Endothelial cell of umbilical vein (primary cell): ENCODE measurements around the gene TSKU. TPM values are rescaled to one million over a fixed set of nuclear protein-coding genes. Genes with fewer than 3 reads are reported as not detected.

Experiments
- BruUV-seq: library from RNA; stranded (reverse); fragments of 400-500 nt; replicated peaks from 2 replicates; lab custom pipeline; 2021; lab: Mats Ljungman, UMichigan
- CTCF ChIA-PET: fragments of 300-600, 350-600 bp; sonication (Branson Sonifier 250); formaldehyde crosslinking; loops from one replicate; lab custom pipeline; 2021; ENCODE audit warnings: antibody characterized with exemption, inconsistent platforms; lab: Charles Lee
- POLR2A ChIA-PET: fragments of 300-600, 350-600 bp; sonication (Branson Sonifier 250); formaldehyde crosslinking; loops from one replicate; lab custom pipeline; 2021; ENCODE audit warnings: antibody characterized with exemption, inconsistent platforms; lab: Charles Lee
- DNase-seq: peaks from one replicate; pipeline ENCODE4 v3.0.0-alpha.2; 2011; ENCODE audit warnings: low read depth, low spot score
- FAIRE-seq: peaks from 2 replicates; lab custom pipeline; 2011; peaks lifted over from hg19 to GRCh38; lab: Jason Lieb, UNC
- H2AFZ ChIP-seq: 2 replicates; pipeline ENCODE4 v1.6.0; 2012; ENCODE audit warnings: low read depth, low read length, control low read depth, inconsistent platforms
- H3K27ac ChIP-seq: 2 replicates; pipeline ENCODE4 v1.5.1; 2011; ENCODE audit warnings: low read depth, mild to moderate bottlenecking, control low read depth, low read length, moderate library complexity; ENCODE audit not compliant: insufficient read depth
- H3K27me3 ChIP-seq, 2 experiments: 2 replicates each; pipeline versions ENCODE4 v1.6.0 to v1.6.1; 2011; ENCODE audit warnings: low read length in 2 of 2, mixed read lengths in 1 of 2; ENCODE audit not compliant: control insufficient read depth in 2 of 2, insufficient read depth in 2 of 2
- H3K36me3 ChIP-seq, 2 experiments: 2 replicates in 1 of 2; 3 replicates in 1 of 2; pipeline ENCODE4 v1.5.1; 2011; ENCODE audit warnings: low read length in 2 of 2, mild to moderate bottlenecking in 1 of 2, moderate library complexity in 1 of 2; ENCODE audit not compliant: control insufficient read depth in 2 of 2, insufficient read depth in 2 of 2; ENCODE audit errors: extremely low read depth in 1 of 2
- H3K4me1 ChIP-seq: 3 replicates; pipeline ENCODE4 v1.5.1; 2011; ENCODE audit warnings: mild to moderate bottlenecking, low read length; ENCODE audit not compliant: control insufficient read depth, insufficient read depth; ENCODE audit errors: extremely low read depth
- H3K4me2 ChIP-seq: 2 replicates; pipeline ENCODE4 v1.6.1; 2011; ENCODE audit warnings: low read length, control low read depth, mixed read lengths; ENCODE audit not compliant: insufficient read depth
- H3K4me3 ChIP-seq, 3 experiments: fragments of 200-600 bp in 1 of 3; sonication (generic), shearing (Covaris generic) in 1 of 3; replicated peaks in 1 of 3; 2 replicates each; pipeline ENCODE4 v1.5.1; 2011 to 2016; ENCODE audit warnings: control low read depth in 3 of 3, low read length in 3 of 3, mild to moderate bottlenecking in 2 of 3, inconsistent platforms in 1 of 3, low read depth in 1 of 3, moderate library complexity in 1 of 3; ENCODE audit not compliant: insufficient read depth in 1 of 3
- H3K79me2 ChIP-seq: 2 replicates; pipeline ENCODE4 v1.6.0; 2012; ENCODE audit warnings: low read length, inconsistent platforms; ENCODE audit not compliant: control insufficient read depth, insufficient read depth
- H3K9ac ChIP-seq: replicated peaks from 2 replicates; pipeline ENCODE3; 2011; ENCODE audit warnings: low read length, control low read depth; ENCODE audit not compliant: insufficient read depth; ENCODE audit errors: extremely low read depth
- H3K9me1 ChIP-seq: replicated peaks from 3 replicates; pipeline ENCODE4 v1.6.0; 2011; ENCODE audit warnings: mild to moderate bottlenecking, low read length; ENCODE audit not compliant: control insufficient read depth, insufficient read depth; ENCODE audit errors: extremely low read depth
- H3K9me3 ChIP-seq: replicated peaks from 2 replicates; pipeline ENCODE4 v1.5.1; 2012; ENCODE audit warnings: low read length, inconsistent platforms; ENCODE audit not compliant: control insufficient read depth, insufficient read depth
- H4K20me1 ChIP-seq: replicated peaks from 2 replicates; pipeline ENCODE3; 2011; ENCODE audit warnings: mild to moderate bottlenecking, low read length; ENCODE audit not compliant: control insufficient read depth, insufficient read depth; ENCODE audit errors: extremely low read depth
- CTCF ChIP-seq, 2 donors: IDR thresholded peaks; 1 replicate in 1 of 2; 2 replicates in 1 of 2; pipeline ENCODE4 v1.5.1; 2011; ENCODE audit warnings: low read length in 2 of 2, mild to moderate bottlenecking in 2 of 2, moderate library complexity in 2 of 2, control low read depth in 1 of 2, inconsistent platforms in 1 of 2, low read depth in 1 of 2; ENCODE audit not compliant: insufficient read depth in 1 of 2; ENCODE audit errors: extremely low read depth in 1 of 2
- EZH2 ChIP-seq: IDR thresholded peaks from 2 replicates; pipeline ENCODE4 v1.6.1; 2012; ENCODE audit warnings: borderline replicate concordance, low read depth, mild to moderate bottlenecking, moderate library complexity, low read length, inconsistent platforms; ENCODE audit not compliant: severe bottlenecking
- FOS ChIP-seq: IDR thresholded peaks from 2 replicates; pipeline ENCODE4 v1.6.1; 2011; ENCODE audit warnings: mild to moderate bottlenecking, low read length, moderate library complexity, borderline replicate concordance; ENCODE audit not compliant: insufficient read depth
- GATA2 ChIP-seq: IDR thresholded peaks from 2 replicates; pipeline ENCODE4 v1.7.0; 2011; ENCODE audit warnings: low read depth, mild to moderate bottlenecking, moderate library complexity, mixed read lengths, low read length; ENCODE audit not compliant: insufficient read length, insufficient read depth
- JUN ChIP-seq: IDR thresholded peaks from 2 replicates; pipeline ENCODE4 v1.6.1; 2011; ENCODE audit warnings: borderline replicate concordance, low read depth; ENCODE audit not compliant: insufficient read length, insufficient read depth
- MAX ChIP-seq: IDR thresholded peaks from 2 replicates; pipeline ENCODE4 v1.6.1; 2011; ENCODE audit not compliant: insufficient read depth, insufficient read length
- MYC ChIP-seq: IDR thresholded peaks from one replicate; pipeline ENCODE4 v1.6.1; 2011; ENCODE audit warnings: mild to moderate bottlenecking, low read depth, low read length
- POLR2A ChIP-seq: IDR thresholded peaks from 2 replicates; pipeline ENCODE4 v1.6.1; 2012; ENCODE audit warnings: low read depth, mild to moderate bottlenecking, control low read depth, low read length
- POLR2AphosphoS5 ChIP-seq: IDR thresholded peaks from 2 replicates; pipeline ENCODE4 v1.6.1; 2012; ENCODE audit warnings: low read depth, mild to moderate bottlenecking, control low read depth, low read length, moderate library complexity; ENCODE audit not compliant: insufficient read depth
- dilution Hi-C: fragments of 300-500 bp; cut with MboI; formaldehyde crosslinking; loops from one replicate; pipeline ENCODE4 v1.15.0; 2019; ENCODE audit warnings: low sequenced_read_pairs; ENCODE audit not compliant: extremely low pct_ligation_motif_present
- intact Hi-C: fragments of 100-400 bp; cut with micrococcal nuclease; formaldehyde crosslinking; loops from one replicate; pipeline ENCODE4 v1.10.0; 2022
- polyA plus RNA-seq, 4 experiments: library from polyadenylated mRNA; depleted of rRNA in 3 of 4; stranded (reverse) in 3 of 4; unstranded in 1 of 4; fragments of >200 nt; gene quantifications; 2 replicates each; pipeline versions ENCODE4 v1.2.1 to v1.2.3, GENCODE V29; 2011 to 2012; ENCODE audit warnings: missing spikeins in 1 of 4
- total RNA-seq: library from RNA; stranded (reverse); gene quantifications from 2 replicates; pipeline ENCODE4 v1.2.3, GENCODE V29; 2021

Gene TSKU
- total and polyA plus RNA-seq, 2 donors (not counting 3 experiments of a cell fraction or from before 2014, with no cell fraction given): 16.2 to 21.2 TPM

GRCh38 chr11:76798202-76798581, 15.0 kb downstream of the TSKU start:
- Histone ChIP-seq H3K4me1 (peaks cover 7% of the 10 kb centered on the region), H2AFZ (no peak overlapping the region), H3K79me2 (peaks cover 2% of the 10 kb centered on the region), H3K27me3 (no peaks in the 10 kb centered on the region), H4K20me1 (no peaks in the 10 kb centered on the region), H3K4me3 (no peak overlapping the region), H3K36me3 (peaks cover 0 to 8% of the 10 kb centered on the region in 2 experiments), H3K9ac (no peak overlapping the region), H3K4me2 (no peak overlapping the region), H3K9me3 (no peaks in the 10 kb centered on the region), H3K27ac (no peak overlapping the region), H3K9me1 (no peaks in the 10 kb centered on the region)
- dilution Hi-C loops (no loop called here), intact Hi-C loops (loop anchor here (2.0 kb wide), 1 partner anchor 35 kb away; no protein-coding TSS in a partner anchor)
- no TSS peak for BruUV-seq
- ChIA-PET POLR2A (no interaction called here), CTCF (interaction anchor here (0.9 to 7.1 kb wide), 17 partner anchors 11 to 227 kb away, joined by 3 to 287 read pairs (median 7); partner anchors contain the start of gene TSKU)
- TF ChIP-seq FOS (no peak), MYC (no peak), GATA2 (no peak), EZH2 (no peak), MAX (no peak), POLR2AphosphoS5 (no peak), CTCF (IDR thresholded peaks at IDR 0.05; ENCODE audit: extremely low read depth in 1 of 2, insufficient read depth in 1 of 2, low read depth in 1 of 2, low read length in 2 of 2) (no peak), POLR2A (no peak), JUN (no peak)
- no peak for FAIRE-seq
- DNase-seq: no peak
